Measurements from ENCODE around the gene ZNF319.

Gene ZNF319

DNA sequence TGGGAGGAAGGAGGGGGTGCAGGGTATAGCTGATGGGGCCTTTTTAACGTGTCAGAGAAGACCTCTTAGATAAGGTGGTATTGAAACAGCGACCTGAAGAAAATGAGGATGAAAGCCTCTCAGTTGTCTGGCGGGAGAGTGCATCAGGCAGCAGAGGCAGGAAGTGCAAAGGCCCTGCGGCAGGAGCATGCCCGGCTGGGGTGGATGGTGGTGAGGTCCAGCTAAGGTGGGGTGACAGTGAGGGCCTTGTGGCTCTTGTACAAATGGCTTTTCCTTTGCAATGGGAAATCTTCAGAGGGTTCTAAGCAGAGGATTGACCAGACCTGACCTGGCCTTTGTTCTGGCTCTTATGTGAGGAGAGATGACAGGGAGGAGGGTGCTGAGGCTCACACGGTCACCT is 36.5 kb upstream of the ZNF319 start:
- FAIRE-seq = no peak

DNA sequence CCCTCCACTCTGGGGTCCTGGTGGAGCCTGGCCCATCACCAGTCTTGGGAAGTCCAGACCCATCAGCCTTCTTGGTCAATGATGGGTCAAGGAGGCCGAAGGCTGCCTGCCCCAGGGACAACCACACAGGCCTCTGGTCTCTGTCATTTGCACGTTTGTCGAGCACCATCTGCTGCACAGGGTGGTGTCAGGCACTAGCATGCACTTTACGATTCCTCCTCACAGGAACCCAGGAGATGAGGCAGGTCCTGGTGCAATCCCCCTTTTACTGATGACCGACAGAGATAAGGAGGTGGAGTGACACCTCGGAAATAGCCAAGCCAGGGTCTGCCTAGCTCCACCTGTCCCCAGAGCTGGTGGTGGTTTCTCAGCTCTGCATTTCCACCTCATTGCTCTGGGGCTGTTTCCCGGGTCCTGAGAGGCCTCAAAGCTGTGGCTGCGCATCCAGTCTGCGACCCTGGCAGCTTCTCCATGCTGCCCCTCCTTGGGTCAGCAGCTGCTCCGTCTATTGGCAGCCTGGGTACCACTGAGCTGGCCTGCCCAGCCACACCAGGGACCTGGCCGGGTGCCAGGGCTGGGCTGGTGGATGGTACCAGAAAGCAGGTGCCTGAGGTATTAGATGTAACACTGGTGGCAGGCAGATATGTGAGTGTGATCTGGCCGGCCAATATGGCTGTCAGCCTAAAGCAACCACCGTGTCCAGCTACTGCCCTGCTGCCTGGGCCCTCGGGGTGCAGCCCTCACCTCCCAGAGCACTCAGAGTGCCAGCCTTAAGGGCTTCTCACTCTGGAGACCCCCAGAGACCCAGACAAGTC is 35.1 kb upstream of the ZNF319 start:
- no peak for FAIRE-seq

DNA sequence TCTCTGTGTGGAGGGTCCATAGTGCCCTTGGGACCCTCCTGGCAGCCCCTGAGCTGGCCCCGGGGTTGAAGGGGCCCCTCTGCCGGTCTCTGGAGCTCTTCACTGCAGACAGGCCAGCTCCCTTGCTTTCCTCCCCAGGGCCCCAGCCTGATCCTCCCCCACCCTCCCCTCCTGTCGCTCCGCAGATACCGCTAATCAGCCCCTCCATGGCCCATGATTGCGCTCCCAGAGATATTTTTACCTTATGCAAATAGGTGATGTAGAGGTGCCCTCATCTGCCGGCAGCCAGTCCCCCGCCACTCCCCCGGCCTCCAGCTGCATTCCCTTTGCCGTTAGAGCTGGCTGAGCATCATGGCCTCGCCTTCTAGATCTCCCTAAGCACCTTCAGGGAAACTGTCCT is 34.3 kb upstream of the ZNF319 start:
- no peak for FAIRE-seq

DNA sequence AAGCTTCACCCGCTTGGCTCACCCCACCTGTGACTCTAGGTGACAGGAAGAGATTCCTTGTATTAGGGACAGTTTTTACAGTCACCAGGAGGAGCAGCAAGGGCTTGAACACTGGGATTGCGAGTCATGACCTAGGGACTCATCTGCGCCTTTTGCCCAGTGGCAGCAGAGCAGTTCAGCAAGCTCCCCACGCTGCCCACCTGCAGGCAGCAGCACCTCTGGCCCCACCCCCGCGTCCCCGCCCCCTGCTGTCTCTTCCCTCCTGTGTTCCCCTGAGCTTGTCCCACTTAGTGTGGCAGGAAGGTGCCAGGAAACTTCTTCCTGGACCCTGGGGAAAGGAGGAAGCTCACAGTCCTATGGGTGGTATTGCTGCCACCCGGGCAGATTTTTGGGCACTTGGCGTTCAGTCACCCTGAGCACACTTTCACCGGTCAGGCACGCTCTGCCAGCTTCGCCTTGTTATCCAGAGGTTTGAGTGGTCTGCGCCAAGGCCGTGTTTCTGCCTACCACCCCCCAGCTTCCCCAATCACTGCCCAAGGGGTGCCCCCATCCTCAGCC is 33.7 kb upstream of the ZNF319 start:
- no peak for FAIRE-seq

DNA sequence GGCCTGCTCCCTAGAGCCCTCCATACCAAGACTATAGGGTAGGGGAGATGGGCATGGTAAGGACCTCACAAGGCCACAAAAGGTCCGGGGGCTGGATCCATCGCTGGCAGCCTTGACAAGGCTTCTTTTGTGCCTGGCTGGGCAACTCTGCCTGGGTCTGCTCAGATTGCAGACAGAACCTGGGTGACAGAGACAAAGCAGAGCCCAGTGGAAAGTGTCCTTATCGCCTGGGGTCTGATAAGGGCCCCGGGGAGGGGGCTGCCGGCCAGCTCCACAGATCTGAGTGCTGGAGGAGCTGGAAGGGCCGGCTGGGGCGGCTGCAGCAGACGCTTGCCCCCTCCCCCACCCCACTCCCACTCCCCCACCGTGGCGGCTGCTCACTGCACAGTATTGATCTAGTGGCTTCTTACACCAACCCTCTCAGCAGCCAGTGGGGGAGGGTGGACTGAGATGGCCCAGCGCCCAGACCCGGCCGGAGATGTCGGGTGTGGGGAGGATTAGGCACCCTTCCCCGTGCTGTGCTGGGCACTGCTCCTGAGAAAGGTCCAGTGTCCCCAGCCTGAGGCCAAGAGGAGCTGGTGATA is 32.3 kb upstream of the ZNF319 start:
- FAIRE-seq = no peak

DNA sequence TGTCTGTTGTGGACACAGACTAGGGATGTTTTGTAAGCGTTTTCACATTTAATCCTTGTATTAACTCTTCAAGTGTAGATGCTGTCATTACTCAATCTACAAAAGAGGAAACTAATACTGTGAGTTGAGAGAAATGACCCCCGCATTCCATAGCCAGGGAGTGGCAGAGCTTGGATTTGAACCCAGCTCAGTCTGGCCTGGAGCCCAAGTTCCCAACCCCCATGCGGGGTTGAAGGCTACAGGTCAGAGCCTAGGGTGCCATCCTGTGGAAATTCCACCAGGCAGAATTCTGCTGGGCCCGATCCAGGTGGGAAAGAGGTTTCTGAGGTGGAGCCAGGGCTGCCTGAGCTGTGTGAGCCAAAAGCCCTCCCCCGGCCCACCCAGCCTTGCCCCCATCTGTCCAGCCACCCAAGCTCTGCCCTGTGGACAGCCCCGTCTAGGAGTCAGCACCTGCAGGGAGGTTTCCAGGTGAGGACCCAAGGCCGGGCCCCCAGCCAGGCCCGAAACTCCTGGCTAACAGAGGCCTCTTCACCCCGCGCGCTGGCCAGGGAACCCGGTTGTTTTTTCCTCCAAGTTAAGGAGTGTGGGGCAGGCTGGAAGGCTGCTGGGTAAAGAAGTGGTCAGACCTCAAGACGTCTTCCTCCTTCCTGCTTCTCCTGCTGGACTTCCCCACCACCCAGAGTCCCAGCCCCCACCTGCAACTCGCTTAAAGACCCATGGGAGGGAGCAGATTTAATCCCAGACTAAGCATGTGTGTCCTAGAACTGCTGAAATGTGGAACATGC is 30.7 kb upstream of the ZNF319 start:
- FAIRE-seq = no peak

DNA sequence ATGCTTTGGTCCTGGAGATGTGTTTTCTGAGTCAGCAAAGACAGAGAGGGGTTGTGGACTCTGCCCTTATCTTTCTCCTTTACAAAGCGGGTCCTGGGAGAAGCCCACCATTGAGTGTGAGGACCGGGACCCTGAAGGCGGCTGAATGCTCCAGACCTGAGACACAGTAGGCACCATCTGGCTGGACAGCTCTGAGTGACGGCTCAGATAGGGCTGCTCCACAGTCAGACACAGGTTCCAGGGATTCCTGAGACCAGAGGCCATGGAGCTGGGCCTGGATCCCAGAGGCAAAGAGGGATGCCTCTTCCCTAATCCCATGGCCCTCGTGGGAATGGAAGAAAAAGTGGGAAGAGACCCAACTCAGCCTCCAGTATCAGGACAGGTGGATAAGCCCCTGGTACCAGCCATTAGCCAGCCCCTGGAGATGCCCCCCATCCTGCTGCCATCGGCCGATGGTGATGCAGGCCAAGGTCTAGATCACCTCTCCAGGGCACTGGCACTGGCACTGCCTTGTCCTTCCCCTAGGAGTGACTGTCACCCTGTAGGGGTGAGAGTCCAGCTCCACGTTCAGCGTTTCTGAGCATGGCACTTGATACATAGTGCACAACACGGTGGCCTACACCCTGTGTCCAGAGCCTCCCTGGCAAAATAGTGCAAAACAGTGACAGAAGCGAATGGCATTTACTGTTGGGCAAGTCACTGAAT is 29.8 kb upstream of the ZNF319 start:
- FAIRE-seq = no peak

DNA sequence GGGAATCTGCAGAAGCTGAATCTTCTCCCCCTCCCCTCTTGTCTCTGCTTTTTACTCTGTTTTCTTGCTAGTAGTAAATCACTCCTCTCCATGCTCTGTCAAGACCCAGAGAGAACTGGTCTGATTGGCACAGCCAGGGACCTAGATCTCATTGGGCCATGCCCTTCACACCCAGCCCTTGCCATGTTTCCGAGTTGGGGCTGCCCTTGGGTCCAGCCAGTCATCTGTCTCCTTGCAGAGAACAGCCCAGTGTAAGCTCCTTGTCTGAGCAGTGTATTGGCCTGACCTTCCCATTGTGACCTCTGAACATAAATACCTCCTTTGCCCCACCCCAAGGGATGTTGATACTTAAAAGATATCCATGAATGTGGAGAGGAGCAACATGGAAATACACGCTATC is 28.9 kb upstream of the ZNF319 start:
- FAIRE-seq = no peak

DNA sequence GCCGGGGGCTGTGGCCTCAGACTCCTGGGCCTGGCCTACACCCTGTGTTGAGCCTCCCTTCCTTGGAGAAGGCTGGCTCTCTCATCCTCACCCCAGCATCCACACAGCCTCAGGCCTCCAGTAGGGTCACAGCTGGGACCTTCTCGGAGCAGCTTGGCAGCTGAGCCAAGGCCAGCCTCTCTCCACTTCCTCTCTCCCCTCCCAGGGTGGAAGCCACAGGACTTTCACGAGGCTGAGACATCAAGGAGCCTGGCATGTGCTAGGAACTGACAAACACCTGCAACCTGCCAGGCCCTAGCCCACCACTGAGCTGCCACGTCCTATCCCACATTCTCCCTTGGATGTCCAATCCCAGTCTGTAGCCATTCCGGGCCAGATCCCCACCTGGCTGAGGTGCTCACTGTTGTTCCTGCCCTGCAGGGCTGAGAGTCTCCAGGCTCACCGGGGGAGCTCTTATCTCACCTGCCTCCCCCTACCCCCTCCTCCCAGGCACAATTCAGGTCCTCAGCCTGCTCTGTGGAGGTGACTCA is 28.1 kb upstream of the ZNF319 start:
- FAIRE-seq = no peak

DNA sequence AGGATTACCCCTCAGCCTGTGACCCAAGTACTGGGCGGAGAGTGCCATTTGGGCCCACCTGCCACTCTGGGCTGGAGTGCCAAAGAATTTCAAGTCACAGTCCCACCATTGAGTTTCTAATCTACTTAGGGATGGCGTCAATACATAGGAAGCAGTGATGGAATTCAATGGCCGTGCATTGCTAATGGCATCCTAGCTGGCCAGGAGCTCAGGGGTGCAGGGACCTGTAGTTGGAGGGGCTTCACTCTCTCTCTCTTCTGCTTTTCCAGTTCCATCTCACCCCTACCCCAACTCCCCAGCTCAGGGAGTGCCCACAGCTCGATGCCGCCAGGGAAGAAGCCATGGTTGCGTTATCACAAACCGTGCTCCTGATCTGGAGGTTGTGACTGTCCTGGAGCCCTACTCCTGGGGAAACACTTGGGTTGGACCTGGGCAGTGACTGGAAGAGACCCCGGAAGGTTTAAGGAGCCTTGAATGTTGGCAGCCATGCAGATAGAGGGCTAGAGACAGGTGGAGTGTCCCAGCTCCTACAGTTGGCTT is 27.5 kb upstream of the ZNF319 start:
- FAIRE-seq = no peak

DNA sequence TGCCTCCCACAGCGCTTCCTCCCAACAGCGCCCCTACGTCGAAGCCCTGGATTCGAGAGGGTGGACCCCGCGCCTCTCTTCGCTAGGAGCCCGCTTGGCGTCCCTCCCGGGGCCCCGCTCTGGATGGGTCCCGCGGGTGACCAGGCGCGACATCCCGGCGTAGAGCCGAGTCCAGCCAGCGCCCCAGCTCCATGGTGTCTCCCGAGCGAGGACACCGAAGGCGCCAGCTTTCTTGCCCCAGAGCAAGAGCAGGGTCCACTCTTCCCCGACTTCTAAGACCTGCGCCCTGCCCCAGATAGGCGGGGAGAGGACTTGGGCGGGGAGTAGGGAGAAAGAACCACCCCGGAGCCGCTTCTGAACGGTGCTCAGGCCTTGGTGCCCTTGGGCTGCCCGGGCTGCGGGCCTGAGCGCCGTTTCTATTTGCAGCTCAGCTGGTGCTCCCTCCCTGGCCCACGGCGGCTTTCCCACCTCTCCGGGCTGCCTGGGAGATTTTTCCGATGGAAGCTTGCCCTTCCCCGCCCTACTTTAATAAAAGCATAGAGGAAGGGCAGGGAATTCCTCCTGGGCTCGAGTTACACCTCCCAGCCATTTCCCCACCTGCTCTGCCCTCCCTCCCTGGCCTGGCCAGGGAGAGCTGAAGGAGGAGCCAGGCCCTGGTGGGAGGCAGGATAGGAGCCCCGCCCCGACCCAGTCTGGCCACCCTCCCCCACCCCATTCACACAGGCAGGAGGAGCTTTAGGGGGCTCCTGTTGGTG is 26.9 kb upstream of the ZNF319 start:
- no peak for FAIRE-seq

DNA sequence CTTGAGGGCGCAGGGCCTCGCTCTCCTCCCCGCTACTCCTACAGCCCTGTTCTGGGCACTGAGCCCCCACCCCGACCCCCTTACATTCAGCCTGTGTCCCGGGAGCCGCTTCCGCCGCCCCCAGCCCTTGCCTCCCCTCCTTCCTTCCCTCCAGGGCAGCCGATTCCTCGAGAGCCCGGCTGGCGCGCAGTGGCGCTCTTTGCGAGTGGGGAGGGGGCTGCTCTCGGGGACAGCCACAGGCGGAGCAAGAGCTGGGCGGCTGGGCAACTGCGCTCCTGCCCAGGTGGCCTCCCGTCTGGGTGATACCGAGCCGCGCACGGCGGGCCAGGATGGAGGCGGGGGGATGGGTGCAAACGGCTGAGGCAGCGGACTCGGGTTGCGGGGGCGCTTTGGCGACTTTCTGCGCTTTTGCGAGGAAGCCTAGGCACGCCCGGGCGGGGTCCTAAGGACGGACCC is 26.3 kb upstream of the ZNF319 start:
- FAIRE-seq = no peak

DNA sequence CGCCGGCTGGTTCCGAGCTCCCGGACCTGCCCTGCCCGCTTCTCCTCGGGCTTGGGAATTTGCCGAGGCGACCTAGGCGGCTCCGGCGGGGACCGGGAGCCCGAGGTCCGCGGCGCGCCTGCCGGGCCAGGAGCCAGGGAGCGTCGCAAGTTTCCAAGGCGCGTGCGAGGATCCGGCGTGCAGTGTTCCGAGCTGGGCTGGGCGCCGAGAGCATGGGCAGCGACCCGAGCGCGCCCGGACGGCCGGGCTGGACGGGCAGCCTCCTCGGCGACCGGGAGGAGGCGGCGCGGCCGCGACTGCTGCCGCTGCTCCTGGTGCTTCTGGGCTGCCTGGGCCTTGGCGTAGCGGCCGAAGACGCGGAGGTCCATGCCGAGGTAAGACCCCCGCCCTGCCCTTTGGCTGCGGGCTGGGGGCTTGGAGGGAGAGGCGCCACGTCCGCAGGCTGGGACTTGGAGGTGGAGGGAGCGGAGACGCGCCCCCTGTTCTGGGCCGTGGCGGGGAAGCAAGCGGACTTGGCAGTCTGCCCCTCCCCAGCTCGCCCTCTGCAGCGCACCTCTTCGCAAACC is 25.8 kb upstream of the ZNF319 start:
- FAIRE-seq = no peak

DNA sequence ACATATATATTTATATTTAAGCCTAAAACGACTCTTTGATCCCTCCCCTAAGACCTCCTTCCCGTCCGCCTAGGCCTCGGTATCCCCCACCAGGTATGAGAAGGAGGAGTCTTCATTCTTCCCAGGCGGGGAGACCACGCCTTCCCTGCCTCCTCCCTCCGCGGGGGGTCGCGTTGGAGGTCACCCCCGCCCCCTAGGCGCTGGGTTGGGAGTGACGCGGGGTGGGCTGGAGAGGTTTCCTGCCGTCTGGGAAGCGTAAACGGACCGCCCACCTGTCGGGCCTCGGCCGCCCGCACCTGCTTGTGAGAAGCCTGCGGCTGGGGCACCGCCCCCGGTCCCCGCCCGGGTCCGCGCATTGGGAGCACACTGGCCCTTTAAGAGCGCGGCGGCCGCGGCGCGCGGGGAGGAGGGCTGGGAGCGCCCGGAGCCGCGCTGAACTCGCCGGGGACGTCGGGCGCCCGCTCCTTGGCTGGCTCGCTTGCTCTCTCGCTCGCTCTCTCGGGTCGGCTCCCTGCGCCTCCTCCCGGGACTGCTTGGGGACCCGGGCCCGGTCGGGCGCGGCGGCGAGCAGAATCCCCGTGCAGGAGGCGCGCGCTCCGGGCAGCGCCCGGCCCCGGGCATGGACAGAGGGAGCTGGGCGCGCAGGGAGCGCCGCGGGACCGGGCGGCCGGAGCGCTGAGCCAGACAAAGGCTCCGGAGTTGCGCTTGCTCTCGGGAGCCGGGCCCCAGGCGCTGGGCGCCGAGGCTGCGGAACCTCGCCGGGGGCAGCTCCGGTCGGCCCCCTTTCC is 25.1 kb upstream of the ZNF319 start, which contains the start of gene MMP15:
TSS of gene MMP15 (plus strand) at position 404 of the 788 bp plus-strand sequence. CDS start 597 bp downstream, outside the sequence.
- no peak for FAIRE-seq

DNA sequence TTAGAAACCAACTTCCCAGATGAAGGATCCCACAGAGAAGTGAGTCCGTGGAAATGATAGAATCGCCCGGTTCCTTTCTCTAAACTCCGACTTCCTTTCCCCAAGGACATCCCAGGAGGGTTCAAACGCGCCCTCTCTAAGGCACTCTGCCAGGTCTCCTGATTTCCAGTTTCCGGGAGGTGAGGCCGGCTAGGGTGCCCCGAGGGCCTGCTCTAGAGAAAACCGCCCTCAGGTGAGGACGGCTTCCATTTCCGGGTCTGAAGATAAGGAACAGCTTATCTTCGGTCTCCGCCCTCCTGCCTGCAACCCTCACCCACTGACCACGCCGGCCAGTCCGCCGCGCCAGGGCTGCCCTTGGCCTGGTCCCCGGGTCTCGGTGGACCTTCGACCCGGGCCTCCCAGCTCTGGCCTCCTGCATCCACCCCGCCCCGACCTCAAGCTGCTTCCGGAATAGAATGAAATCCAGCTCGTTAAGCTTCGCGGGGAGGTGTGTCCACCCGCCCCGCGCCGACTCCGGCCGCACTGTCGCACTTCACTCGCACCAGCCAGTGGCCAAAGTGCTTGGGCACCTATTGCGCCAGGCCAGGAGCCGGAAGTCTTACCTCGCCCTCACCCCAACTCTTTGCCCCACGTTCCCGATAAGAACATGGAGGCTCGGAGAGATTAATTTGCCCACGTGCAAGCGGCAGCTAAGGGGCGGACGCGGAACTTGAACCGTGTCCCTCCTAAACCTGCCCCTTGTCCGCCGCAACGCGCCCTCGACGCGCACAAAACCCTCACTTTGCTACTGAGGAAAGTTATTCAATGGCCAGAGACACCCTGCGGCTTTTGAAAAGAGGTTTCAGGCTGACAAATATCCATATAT is 24.2 kb upstream of the ZNF319 start:
- FAIRE-seq = no peak

DNA sequence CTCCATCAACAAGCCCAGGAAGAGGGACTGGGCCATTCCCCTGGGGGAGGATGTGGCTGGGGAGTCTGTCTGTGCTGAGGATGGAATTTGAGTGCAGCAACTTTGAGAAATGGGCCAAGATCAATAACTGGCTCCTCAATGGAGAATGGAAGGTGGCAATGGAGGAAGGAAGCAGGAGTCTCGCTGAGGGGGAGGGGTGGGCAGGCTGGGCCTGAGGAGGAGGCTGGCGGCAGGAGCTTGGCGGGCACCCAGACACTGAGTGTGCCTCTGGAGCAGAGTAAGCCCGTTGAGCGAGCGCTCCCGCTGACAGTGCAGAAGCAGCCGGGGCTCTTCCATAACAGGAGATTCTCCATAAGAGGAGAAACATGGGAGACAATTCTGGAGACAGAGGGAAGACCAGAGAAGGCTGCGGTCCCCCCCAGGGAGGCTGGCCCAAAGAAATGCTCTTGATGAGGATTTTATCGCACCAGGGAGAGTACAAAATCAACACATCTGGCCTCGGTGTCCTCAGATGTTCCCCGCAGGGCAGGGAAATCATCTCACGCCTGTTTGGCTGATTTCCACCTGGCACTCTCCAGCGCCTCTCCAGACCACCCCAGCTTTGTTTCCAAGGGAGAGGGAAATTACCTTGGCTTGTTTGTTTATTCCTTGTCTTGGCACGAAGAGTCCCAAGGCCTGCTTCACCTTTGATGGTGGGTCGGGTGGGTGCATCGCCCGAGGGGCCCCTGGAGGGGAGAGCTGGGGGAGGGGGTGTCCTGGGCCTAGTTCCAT is 22.3 kb upstream of the ZNF319 start:
- FAIRE-seq = no peak

DNA sequence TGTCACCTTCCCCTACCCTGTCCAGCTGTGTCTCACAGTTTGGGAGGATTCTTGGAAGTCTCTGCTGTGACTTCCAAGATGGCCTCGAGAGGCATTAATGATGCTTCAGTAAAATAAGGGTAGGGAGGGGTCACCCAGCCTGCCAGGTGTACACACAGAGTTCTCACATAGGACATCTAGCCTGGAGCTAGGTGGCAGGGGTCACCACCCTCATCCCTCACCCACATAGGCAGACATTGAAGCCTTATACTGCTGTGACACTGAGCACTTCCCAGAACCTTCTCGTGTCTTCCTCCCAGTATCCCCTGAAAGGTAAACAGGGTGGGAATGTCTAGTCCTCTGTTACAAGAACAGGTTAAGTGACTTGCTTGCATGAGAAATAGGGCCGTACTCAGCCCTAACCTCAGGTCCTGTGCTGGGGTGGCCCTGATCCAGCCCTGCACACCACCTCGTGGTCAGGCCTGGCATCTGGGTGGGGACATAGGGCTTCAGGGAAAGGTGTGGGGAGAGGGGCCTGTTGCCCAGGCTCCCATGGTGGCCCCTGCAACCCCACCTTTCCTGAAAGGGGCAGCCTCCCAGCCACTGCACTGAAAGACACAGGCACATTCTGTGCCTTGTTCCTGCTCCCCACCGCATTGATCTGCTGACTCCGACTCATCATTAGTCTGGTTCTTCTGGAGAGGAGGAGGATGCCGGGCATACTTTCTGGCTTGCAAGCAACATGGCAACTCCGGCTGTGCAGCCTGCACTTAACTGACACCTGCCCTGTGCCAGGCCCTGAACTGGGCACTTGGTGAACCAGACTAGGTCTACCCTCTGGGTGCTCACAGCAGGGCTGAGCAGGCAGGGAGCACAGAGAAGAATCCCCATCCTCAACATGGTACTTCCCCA is 21.4 kb upstream of the ZNF319 start:
- FAIRE-seq = no peak
